SU-DHL-6 (cell line): Measurements from ENCODE around the gene NDUFB7.
"Not testable (repeated sequence)": the region's sequence is repeated elsewhere in the genome, so short reads cannot be mapped to it uniquely, and the experiment has no call there.

Experiments
- H2AFZ ChIP-seq: fragments of 200-600 bp; sonication (generic); 2 replicates; pipeline ENCODE4 v1.6.1; 2014; ENCODE audit warnings: low read depth, mild to moderate bottlenecking, moderate library complexity, mixed read lengths, antibody characterized with exemption, low read length; ENCODE audit not compliant: severe bottlenecking
- H3F3A ChIP-seq: fragments of 200-600 bp; shearing (Covaris generic); 2 replicates; pipeline ENCODE4 v1.6.0; 2016; ENCODE audit warnings: antibody characterized with exemption, mild to moderate bottlenecking; ENCODE audit not compliant: insufficient read depth
- H3K27ac ChIP-seq: fragments of 200-600 bp; sonication (generic); 2 replicates; pipeline ENCODE4 v1.5.1; 2016; ENCODE audit warnings: low read depth, mild to moderate bottlenecking, low read length, moderate library complexity, mixed read lengths
- H3K27me3 ChIP-seq: fragments of 200-600 bp; sonication (generic), shearing (Covaris generic); 2 replicates; pipeline ENCODE4 v1.6.0; 2014; ENCODE audit warnings: mild to moderate bottlenecking, low read length
- H3K36me3 ChIP-seq: fragments of 200-600 bp; sonication (generic); 2 replicates; pipeline ENCODE4 v1.6.1; 2014; ENCODE audit warnings: mild to moderate bottlenecking, low read length, mixed read lengths
- H3K4me2 ChIP-seq: fragments of 300-600, 200-600 bp; shearing (Covaris generic), sonication (generic); 2 replicates; pipeline ENCODE4 v1.6.0; 2014; ENCODE audit warnings: low read length, low read depth, mild to moderate bottlenecking; ENCODE audit not compliant: poor library complexity, severe bottlenecking
- H3K4me3 ChIP-seq: fragments of 200-600 bp; sonication (generic); 2 replicates; pipeline ENCODE4 v1.5.1; 2014; ENCODE audit warnings: antibody characterized with exemption, low read length, mild to moderate bottlenecking, mixed read lengths; ENCODE audit not compliant: insufficient read depth, poor library complexity, severe bottlenecking
- H3K79me2 ChIP-seq: fragments of 200-600 bp; sonication (generic); 2 replicates; pipeline ENCODE4 v1.6.1; 2014; ENCODE audit warnings: mild to moderate bottlenecking, low read length, moderate library complexity; ENCODE audit not compliant: insufficient read depth
- H3K9ac ChIP-seq: fragments of 200-600 bp; sonication (generic); 2 replicates; pipeline ENCODE4 v1.7.0; 2014; ENCODE audit warnings: mild to moderate bottlenecking, low read length
- H3K9me2 ChIP-seq: fragments of 200-600 bp; sonication (generic); replicated peaks from 2 replicates; pipeline ENCODE4 v1.6.1; 2014; ENCODE audit warnings: low read length; ENCODE audit not compliant: insufficient read depth
- H3K9me3 ChIP-seq: fragments of 200-600 bp; sonication (generic); 2 replicates; pipeline ENCODE4 v1.6.1; 2014; ENCODE audit warnings: low read length, mixed read lengths; ENCODE audit not compliant: insufficient read depth
- H4K20me1 ChIP-seq: fragments of 200-600 bp; sonication (generic); 2 replicates; pipeline ENCODE4 v1.6.1; 2014; ENCODE audit warnings: low read depth, mild to moderate bottlenecking, antibody characterized with exemption, low read length, moderate library complexity, mixed read lengths
- CTCF ChIP-seq: fragments of 200-600 bp; sonication (generic); IDR thresholded peaks from one replicate; pipeline ENCODE4 v1.5.1; 2017; ENCODE audit warnings: antibody characterized with exemption, mild to moderate bottlenecking, low read length, moderate library complexity; ENCODE audit not compliant: insufficient read depth, poor library complexity, severe bottlenecking
- EZH2phosphoT487 ChIP-seq: fragments of 200-600 bp; sonication (generic), shearing (Covaris generic); conservative IDR thresholded peaks from 2 replicates; pipeline ENCODE4 v1.6.1; 2018; ENCODE audit warnings: mild to moderate bottlenecking, antibody characterized with exemption, low read length, moderate library complexity, mixed read lengths

The NDUFB7 gene

GRCh38 chr19:14553042-14553938 is 18.6 kb downstream of the NDUFB7 start:
- Histone ChIP-seq H4K20me1 (no peaks in the 10 kb centered on the region), H3K36me3 (no peaks in the 10 kb centered on the region), H3F3A (no peaks in the 10 kb centered on the region), H3K9ac (no peak overlapping the region), H3K9me3 (no peaks in the 10 kb centered on the region), H3K27ac (no peak overlapping the region), H3K9me2 (no peaks in the 10 kb centered on the region), H2AFZ (no peak overlapping the region), H3K27me3 (no peaks in the 10 kb centered on the region), H3K4me2 (no peak overlapping the region), H3K79me2 (peaks cover 47% of the 10 kb centered on the region), H3K4me3 (no peak overlapping the region)
- TF ChIP-seq CTCF (no peak), EZH2phosphoT487 (no peak)

GRCh38 chr19:14552006-14552360 is 19.9 kb downstream of the NDUFB7 start:
- peaks cover 48% of the 10 kb centered on the region for H3K79me2 ChIP-seq
- H3K36me3 ChIP-seq, H3K4me2 ChIP-seq, H3F3A ChIP-seq, H3K9me2 ChIP-seq, H4K20me1 ChIP-seq, H3K9ac ChIP-seq, H3K27ac ChIP-seq, H2AFZ ChIP-seq, H3K4me3 ChIP-seq, H3K9me3 ChIP-seq, H3K27me3 ChIP-seq: not testable (repeated sequence)

GRCh38 chr19:14551134-14552005 is 20.5 kb downstream of the NDUFB7 start:
- not testable (repeated sequence) for H3K27me3 ChIP-seq, H2AFZ ChIP-seq, H3F3A ChIP-seq, H4K20me1 ChIP-seq, H3K4me3 ChIP-seq, H3K4me2 ChIP-seq, H3K9ac ChIP-seq, H3K9me2 ChIP-seq, H3K36me3 ChIP-seq, H3K9me3 ChIP-seq
- H3K27ac ChIP-seq = peak overlapping the region; percentile 51
- H3K79me2 ChIP-seq = peaks cover 51% of the 10 kb centered on the region
- TF ChIP-seq CTCF = peak; percentile 18

GRCh38 chr19:14550201-14550754 is 21.6 kb downstream of the NDUFB7 start:
- H3K4me2 ChIP-seq = no peak overlapping the region
- H3K4me3 ChIP-seq = no peak overlapping the region
- H3K27ac ChIP-seq = no peak overlapping the region
- no peaks in the 10 kb centered on the region for H3K9me2 ChIP-seq
- no peaks in the 10 kb centered on the region for H3K9me3 ChIP-seq
- H3F3A ChIP-seq = no peaks in the 10 kb centered on the region; the same call in 1 of the 2 replicates
- H3K27me3 ChIP-seq = no peaks in the 10 kb centered on the region
- TF ChIP-seq EZH2phosphoT487 (no peak), CTCF (no peak)
- H3K9ac ChIP-seq = no peak overlapping the region
- H3K36me3 ChIP-seq = no peaks in the 10 kb centered on the region
- no peak overlapping the region for H2AFZ ChIP-seq
- no peaks in the 10 kb centered on the region for H4K20me1 ChIP-seq
- peaks cover 47% of the 10 kb centered on the region for H3K79me2 ChIP-seq
